OCI-LY7 (cell line): ENCODE results near the gene ISCA1. TPM values are rescaled to one million over a fixed set of nuclear protein-coding genes. Genes with fewer than 3 reads are reported as not detected.

Experiments used
- BruUV-seq: library from RNA; stranded (reverse); fragments of 400-500 nt; replicated peaks from 2 replicates; lab custom pipeline; 2021; lab: Mats Ljungman, UMichigan
- CTCF ChIA-PET: fragments of 300-600 bp; sonication (Branson Sonifier 250); formaldehyde crosslinking; loops from one replicate; lab custom pipeline; 2022; ENCODE audit warnings: antibody characterized with exemption; ENCODE audit not compliant: unreplicated experiment; lab: Charles Lee
- POLR2A ChIA-PET: fragments of 300-600 bp; sonication (Branson Sonifier 250); formaldehyde crosslinking; loops from one replicate; lab custom pipeline; 2022; ENCODE audit warnings: antibody characterized with exemption; lab: Charles Lee
- DNase-seq: peaks from one replicate; pipeline ENCODE4 v3.0.0-alpha.2; 2015; ENCODE audit warnings: low spot score
- H2AFZ ChIP-seq: fragments of 200-600 bp; sonication (generic), shearing (Covaris generic); 2 replicates; pipeline ENCODE4 v1.6.1; 2014; ENCODE audit warnings: mild to moderate bottlenecking, antibody characterized with exemption, low read length, moderate library complexity
- H3K27ac ChIP-seq: fragments of 200-600 bp; sonication (generic); 2 replicates; pipeline ENCODE4 v1.5.1; 2014; ENCODE audit warnings: mixed run types, low read depth, mild to moderate bottlenecking, moderate library complexity, low read length, inconsistent platforms; ENCODE audit not compliant: poor library complexity, severe bottlenecking
- H3K36me3 ChIP-seq: fragments of 200-600 bp; sonication (generic); 2 replicates; pipeline ENCODE4 v1.6.1; 2014; ENCODE audit warnings: mild to moderate bottlenecking, antibody characterized with exemption, low read length, moderate library complexity, mixed read lengths; ENCODE audit not compliant: insufficient read depth
- H3K4me1 ChIP-seq: fragments of 200-600 bp; sonication (generic); 2 replicates; pipeline ENCODE4 v1.5.1; 2014; ENCODE audit warnings: mild to moderate bottlenecking, low read length; ENCODE audit not compliant: insufficient read depth, poor library complexity, severe bottlenecking
- H3K4me2 ChIP-seq: fragments of 200-600 bp; sonication (generic); 2 replicates; pipeline ENCODE4 v1.6.1; 2014; ENCODE audit warnings: mild to moderate bottlenecking, low read length
- H3K4me3 ChIP-seq: fragments of 200-600 bp; sonication (generic); 2 replicates; pipeline ENCODE4 v1.5.1; 2014; ENCODE audit warnings: mild to moderate bottlenecking, low read depth, low read length; ENCODE audit not compliant: poor library complexity, severe bottlenecking
- H3K79me2 ChIP-seq: fragments of 200-600 bp; sonication (generic); 2 replicates; pipeline ENCODE4 v1.6.1; 2016; ENCODE audit warnings: low read depth, mild to moderate bottlenecking, low read length, moderate library complexity, mixed read lengths; ENCODE audit not compliant: insufficient read depth
- H3K9me2 ChIP-seq: fragments of 200-600 bp; sonication (generic); 2 replicates; pipeline ENCODE4 v1.6.1; 2016; ENCODE audit warnings: mild to moderate bottlenecking, low read length, mixed read lengths; ENCODE audit not compliant: insufficient read depth
- H3K9me3 ChIP-seq: fragments of 200-600 bp; sonication (generic); 2 replicates; pipeline ENCODE4 v1.6.1; 2014; ENCODE audit warnings: mild to moderate bottlenecking, mixed run types, low read length, mixed read lengths
- H4K20me1 ChIP-seq: fragments of 200-600 bp; sonication (generic); 2 replicates; pipeline ENCODE4 v1.6.1; 2014; ENCODE audit warnings: mild to moderate bottlenecking, antibody characterized with exemption, low read length, moderate library complexity, mixed read lengths; ENCODE audit not compliant: insufficient read depth
- EZH2phosphoT487 ChIP-seq: fragments of 200-600 bp; sonication (generic); IDR thresholded peaks from 2 replicates; pipeline ENCODE4 v1.6.1; 2018; ENCODE audit warnings: low read depth, borderline replicate concordance, mild to moderate bottlenecking, mixed run types, antibody characterized with exemption, low read length, moderate library complexity, mixed read lengths
- intact Hi-C: fragments of 100-400 bp; cut with micrococcal nuclease; formaldehyde crosslinking; loops from one replicate; pipeline ENCODE4 v1.10.0; 2022; ENCODE audit not compliant: unreplicated experiment
- total RNA-seq, 2 experiments: library from RNA; depleted of rRNA in 1 of 2; stranded (reverse); fragments of >200 nt in 1 of 2; shearing (Covaris generic) in 1 of 2; gene quantifications; 2 replicates each; pipeline ENCODE4 v1.2.3, GENCODE V29; 2014 to 2022
- TF ChIP-seq, protein P1 (sequence below): fragments of 200-600 bp; sonication (generic); conservative IDR thresholded peaks from 2 replicates; pipeline ENCODE4 v1.5.1; 2014; ENCODE audit warnings: mild to moderate bottlenecking, antibody characterized with exemption, low read length, moderate library complexity, mixed read lengths

The ISCA1 gene
- total RNA-seq, 2 experiments from 2014 or later: 21.8 to 24.0 TPM

DNA sequence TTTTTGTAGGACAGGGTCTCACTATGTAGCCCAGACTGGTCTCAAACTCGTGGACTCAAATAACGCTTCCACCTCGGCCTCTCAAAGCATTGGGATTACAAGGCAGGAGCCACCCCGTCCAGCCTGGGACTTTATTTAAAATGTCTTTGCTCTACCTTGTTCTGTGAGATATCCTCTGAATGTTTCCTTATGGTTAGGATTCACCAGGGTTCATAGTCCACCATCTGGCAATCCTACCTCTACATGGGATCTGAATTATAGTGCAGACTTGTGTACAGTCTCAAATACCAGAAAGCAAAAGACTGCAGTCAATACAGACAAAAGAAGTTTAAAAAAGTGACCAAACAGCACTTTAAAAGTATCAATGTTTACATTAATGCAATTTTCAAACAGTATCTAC is 10.1 kb downstream of the ISCA1 start:
- TF ChIP-seq EZH2phosphoT487: no peak
- TF ChIP-seq, protein P1, sequence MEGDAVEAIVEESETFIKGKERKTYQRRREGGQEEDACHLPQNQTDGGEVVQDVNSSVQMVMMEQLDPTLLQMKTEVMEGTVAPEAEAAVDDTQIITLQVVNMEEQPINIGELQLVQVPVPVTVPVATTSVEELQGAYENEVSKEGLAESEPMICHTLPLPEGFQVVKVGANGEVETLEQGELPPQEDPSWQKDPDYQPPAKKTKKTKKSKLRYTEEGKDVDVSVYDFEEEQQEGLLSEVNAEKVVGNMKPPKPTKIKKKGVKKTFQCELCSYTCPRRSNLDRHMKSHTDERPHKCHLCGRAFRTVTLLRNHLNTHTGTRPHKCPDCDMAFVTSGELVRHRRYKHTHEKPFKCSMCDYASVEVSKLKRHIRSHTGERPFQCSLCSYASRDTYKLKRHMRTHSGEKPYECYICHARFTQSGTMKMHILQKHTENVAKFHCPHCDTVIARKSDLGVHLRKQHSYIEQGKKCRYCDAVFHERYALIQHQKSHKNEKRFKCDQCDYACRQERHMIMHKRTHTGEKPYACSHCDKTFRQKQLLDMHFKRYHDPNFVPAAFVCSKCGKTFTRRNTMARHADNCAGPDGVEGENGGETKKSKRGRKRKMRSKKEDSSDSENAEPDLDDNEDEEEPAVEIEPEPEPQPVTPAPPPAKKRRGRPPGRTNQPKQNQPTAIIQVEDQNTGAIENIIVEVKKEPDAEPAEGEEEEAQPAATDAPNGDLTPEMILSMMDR: no peak
- Histone ChIP-seq H3K36me3 (peaks cover 48% of the 10 kb centered on the region), H3K4me2 (no peak overlapping the region), H3K27ac (no peak overlapping the region), H3K4me3 (no peak overlapping the region), H4K20me1 (no peaks in the 10 kb centered on the region; the same call in 1 of the 2 replicates), H3K9me2 (no peaks in the 10 kb centered on the region), H3K4me1 (no peaks in the 10 kb centered on the region), H2AFZ (no peak overlapping the region), H3K9me3 (no peaks in the 10 kb centered on the region), H3K79me2 (peaks cover 39% of the 10 kb centered on the region)
- CTCF ChIA-PET: no interaction called here
- intact Hi-C loops: no loop called here
- POLR2A ChIA-PET: no interaction called here
- BruUV-seq: no TSS peak
- DNase-seq: no peak

DNA sequence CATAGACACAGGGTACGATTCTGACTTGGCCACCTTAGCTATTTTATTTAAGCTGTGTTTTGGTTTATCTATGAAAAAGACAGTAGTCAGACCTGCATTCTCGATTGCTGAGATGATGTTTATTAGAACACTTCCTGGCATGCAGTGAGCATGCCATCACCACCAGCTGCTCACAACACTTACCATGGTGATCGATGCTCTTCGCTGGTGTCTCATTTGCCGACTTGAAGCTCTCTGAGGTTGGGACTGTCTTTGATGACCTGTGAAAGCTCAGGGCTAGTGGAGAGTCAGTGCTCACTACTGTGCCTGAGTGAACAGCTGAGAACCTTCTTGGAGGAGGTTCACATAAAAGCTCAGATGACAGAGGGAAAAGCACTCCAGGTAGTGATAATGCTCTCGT is 18.5 kb downstream of the ISCA1 start:
- POLR2A ChIA-PET: no interaction called here
- H3K4me2 ChIP-seq: no peak overlapping the region
- CTCF ChIA-PET: no interaction called here
- H3K36me3 ChIP-seq: peaks cover 47% of the 10 kb centered on the region
- H2AFZ ChIP-seq: no peak overlapping the region
- no peaks in the 10 kb centered on the region for H3K4me1 ChIP-seq
- no peak overlapping the region for H3K27ac ChIP-seq
- H4K20me1 ChIP-seq: no peaks in the 10 kb centered on the region; the same call in none of the 2 replicates
- BruUV-seq: no TSS peak
- H3K4me3 ChIP-seq: no peak overlapping the region
- TF ChIP-seq EZH2phosphoT487: no peak
- TF ChIP-seq, protein P1: no peak
- DNase-seq: no peak
- H3K79me2 ChIP-seq: peaks cover 18% of the 10 kb centered on the region; the same call in 1 of the 2 replicates
- no peaks in the 10 kb centered on the region for H3K9me3 ChIP-seq
- H3K9me2 ChIP-seq: no peaks in the 10 kb centered on the region
- intact Hi-C loops: no loop called here

DNA sequence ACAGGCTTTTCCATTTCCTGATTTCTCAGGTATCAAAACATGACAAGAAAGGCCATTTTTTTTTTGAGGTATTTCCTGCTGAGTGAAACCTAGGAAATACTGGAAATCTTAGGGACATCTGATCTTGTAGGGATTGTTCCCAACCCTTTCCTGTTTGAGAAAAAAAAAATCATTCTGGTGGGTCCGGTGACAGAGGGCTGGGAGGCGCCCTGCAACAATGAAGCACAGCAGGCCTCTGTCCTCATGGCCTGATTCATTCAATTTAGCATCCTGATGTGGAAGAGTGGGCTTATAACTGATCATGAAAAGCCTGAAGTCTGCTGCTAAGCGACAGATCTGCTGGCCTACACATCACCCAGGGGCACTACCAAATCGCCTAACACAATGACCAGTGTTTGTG is 19.8 kb downstream of the ISCA1 start:
- Histone ChIP-seq H3K79me2 (peaks cover 6% of the 10 kb centered on the region; the same call in 1 of the 2 replicates), H2AFZ (no peak overlapping the region), H3K36me3 (peaks cover 38% of the 10 kb centered on the region), H3K9me3 (no peaks in the 10 kb centered on the region), H3K4me2 (no peak overlapping the region), H3K4me1 (no peaks in the 10 kb centered on the region), H3K9me2 (no peaks in the 10 kb centered on the region), H4K20me1 (no peaks in the 10 kb centered on the region; the same call in none of the 2 replicates), H3K4me3 (no peak overlapping the region), H3K27ac (no peak overlapping the region)
- TF ChIP-seq, protein P1: no peak
- no peak for TF ChIP-seq EZH2phosphoT487
- no TSS peak for BruUV-seq
- intact Hi-C loops: no loop called here
- DNase-seq: no peak
- ChIA-PET POLR2A (no interaction called here), CTCF (no interaction called here)
